Neural cell (in vitro differentiated cells): ENCODE results near the gene PRDM15. TPM values are rescaled to one million over a fixed set of nuclear protein-coding genes. Genes with fewer than 3 reads are reported as not detected.

ENCODE experiments used
- H2AFZ ChIP-seq: fragments of 200-600, 300-800 bp; sonication (generic), shearing (Covaris generic); 2 replicates; pipeline ENCODE4 v1.6.0; 2014; ENCODE audit warnings: low read depth, mild to moderate bottlenecking, antibody characterized with exemption, low read length, moderate library complexity
- H3F3A ChIP-seq: fragments of 200-600 bp; shearing (Covaris generic); 2 replicates; pipeline ENCODE4 v1.6.1; 2016; ENCODE audit warnings: mild to moderate bottlenecking, moderate library complexity, mixed read lengths, antibody characterized with exemption, low read length; ENCODE audit not compliant: insufficient read depth, poor library complexity, severe bottlenecking
- H3K27ac ChIP-seq: fragments of 200-600, 300-800 bp; sonication (generic), shearing (Covaris generic); 2 replicates; pipeline ENCODE4 v1.5.1; 2014; ENCODE audit warnings: mild to moderate bottlenecking, low read length, moderate library complexity
- H3K27me3 ChIP-seq: fragments of 300-800, 200-600 bp; sonication (generic), shearing (Covaris generic); 2 replicates; pipeline ENCODE4 v1.6.0; 2014; ENCODE audit warnings: mild to moderate bottlenecking, low read depth, low read length, moderate library complexity; ENCODE audit not compliant: insufficient read depth
- H3K36me3 ChIP-seq: fragments of 300-800, 200-600 bp; sonication (generic), shearing (Covaris generic); 2 replicates; pipeline ENCODE4 v1.5.1; 2014; ENCODE audit warnings: mild to moderate bottlenecking, antibody characterized with exemption, low read length, moderate library complexity; ENCODE audit not compliant: insufficient read depth
- H3K4me2 ChIP-seq: fragments of 300-800, 200-600 bp; sonication (generic), shearing (Covaris generic); 2 replicates; pipeline ENCODE4 v1.6.0; 2014; ENCODE audit warnings: mild to moderate bottlenecking, low read length
- H3K4me3 ChIP-seq: fragments of 300-800, 200-600 bp; sonication (generic), shearing (Covaris generic); 2 replicates; pipeline ENCODE4 v1.5.1; 2014; ENCODE audit warnings: mild to moderate bottlenecking, low read length, moderate library complexity
- H3K79me2 ChIP-seq: fragments of 200-600 bp; shearing (Covaris generic); replicated peaks from 2 replicates; pipeline ENCODE4 v1.6.0; 2014; ENCODE audit warnings: mild to moderate bottlenecking, low read length, moderate library complexity; ENCODE audit not compliant: insufficient read depth
- H3K9ac ChIP-seq: fragments of 300-800, 200-600 bp; sonication (generic), shearing (Covaris generic); 2 replicates; pipeline ENCODE4 v1.6.1; 2016; ENCODE audit warnings: mild to moderate bottlenecking, low read length, mixed read lengths
- H3K9me2 ChIP-seq: fragments of 200-600 bp; shearing (Covaris generic); 2 replicates; pipeline ENCODE4 v1.6.1; 2016; ENCODE audit warnings: mild to moderate bottlenecking, low read length, mixed read lengths; ENCODE audit not compliant: insufficient read depth
- H3K9me3 ChIP-seq: fragments of 200-600, 300-800 bp; sonication (generic), shearing (Covaris generic); 2 replicates; pipeline ENCODE4 v1.6.1; 2016; ENCODE audit warnings: mild to moderate bottlenecking, mixed run types, low read length, moderate library complexity, mixed read lengths
- H4K20me1 ChIP-seq: fragments of 200-600 bp; shearing (Covaris generic); 2 replicates; pipeline ENCODE4 v1.6.1; 2016; ENCODE audit warnings: mild to moderate bottlenecking, mixed run types; ENCODE audit not compliant: insufficient read depth
- EP300 ChIP-seq: fragments of 450-650 bp; conservative IDR thresholded peaks from 2 replicates; pipeline ENCODE4 v1.6.1; 2014; ENCODE audit warnings: antibody characterized with exemption, mild to moderate bottlenecking, moderate library complexity; ENCODE audit not compliant: poor library complexity, severe bottlenecking
- EZH2 ChIP-seq: fragments of 200-600, 300-800 bp; shearing (Covaris generic), sonication (generic); IDR thresholded peaks from 2 replicates; pipeline ENCODE4 v1.6.1; 2014; ENCODE audit warnings: antibody characterized with exemption, low read length, borderline replicate concordance, mild to moderate bottlenecking; ENCODE audit not compliant: insufficient read depth, poor library complexity, severe bottlenecking
- MXI1 ChIP-seq: fragments of 450-650 bp; conservative IDR thresholded peaks from 2 replicates; pipeline ENCODE4 v1.6.1; 2014; ENCODE audit warnings: antibody characterized with exemption, mild to moderate bottlenecking; ENCODE audit not compliant: poor library complexity, severe bottlenecking
- POLR2AphosphoS5 ChIP-seq: IDR thresholded peaks from 2 replicates; pipeline ENCODE4 v1.6.1; 2012
- RAD21 ChIP-seq: fragments of 450-650 bp; conservative IDR thresholded peaks from 2 replicates; pipeline ENCODE4 v1.6.1; 2014; ENCODE audit warnings: antibody characterized with exemption, mild to moderate bottlenecking, moderate library complexity
- SMC3 ChIP-seq: fragments of 450-650 bp; conservative IDR thresholded peaks from 2 replicates; pipeline ENCODE4 v1.6.1; 2014; ENCODE audit warnings: antibody characterized with exemption, mild to moderate bottlenecking, moderate library complexity; ENCODE audit not compliant: poor library complexity
- TAF1 ChIP-seq: IDR thresholded peaks from 2 replicates; pipeline ENCODE4 v1.6.1; 2012; ENCODE audit warnings: low read depth
- polyA plus RNA-seq: library from polyadenylated mRNA; depleted of rRNA; stranded (reverse); fragments of >200 nt; gene quantifications from 2 replicates; pipeline ENCODE4 v1.2.3, GENCODE V29; 2014
- TF ChIP-seq, protein P1 (sequence below): IDR thresholded peaks from 2 replicates; pipeline ENCODE4 v1.6.1; 2012; ENCODE audit warnings: borderline replicate concordance
- TF ChIP-seq, protein P2 (sequence below): fragments of 450-650 bp; IDR thresholded peaks from 2 replicates; pipeline ENCODE4 v1.5.1; 2014; ENCODE audit warnings: antibody characterized with exemption, mild to moderate bottlenecking, moderate library complexity; ENCODE audit not compliant: poor library complexity, severe bottlenecking

The PRDM15 gene
- polyA plus RNA-seq, 1 donor from 2014 or later, result 4.1 TPM

DNA sequence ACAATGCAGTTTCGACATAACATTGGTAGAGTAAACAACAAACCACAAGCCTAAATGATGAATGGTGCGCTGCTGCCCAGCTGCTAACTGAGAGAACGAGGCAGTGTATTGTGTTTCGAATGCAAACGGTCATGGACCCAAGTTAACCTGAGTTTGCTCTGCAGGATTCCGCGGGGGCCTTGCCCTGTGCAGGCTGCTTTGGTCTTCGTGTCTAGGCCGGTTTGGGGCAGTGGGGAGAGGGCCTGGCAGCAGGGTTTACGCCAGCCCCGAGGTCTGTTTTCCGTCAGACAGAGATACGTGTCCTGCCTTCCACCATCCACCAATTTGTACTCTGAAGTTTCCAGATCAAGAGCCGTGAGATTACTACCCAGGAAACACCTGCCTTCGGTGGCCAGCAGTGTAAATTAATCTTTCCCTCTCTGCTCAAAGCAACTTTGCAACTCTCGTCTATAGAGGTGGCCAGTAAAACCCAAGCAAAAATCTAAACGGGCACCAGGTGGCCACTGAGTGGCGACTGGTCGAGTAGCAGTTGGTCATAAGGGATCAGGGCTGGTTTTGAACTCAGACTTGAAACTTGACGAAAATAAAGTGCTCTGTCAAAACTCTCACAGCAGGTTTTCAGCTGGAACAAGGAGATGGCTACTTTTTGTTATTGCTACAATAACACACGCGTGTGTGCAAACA lies 6.3 kb upstream of the PRDM15 start:
- H3F3A ChIP-seq, result no peaks in the 10 kb centered on the region
- H3K4me3 ChIP-seq, result no peak overlapping the region
- no peaks in the 10 kb centered on the region for H3K79me2 ChIP-seq
- H3K27ac ChIP-seq, result no peak overlapping the region
- no peaks in the 10 kb centered on the region for H4K20me1 ChIP-seq
- H3K4me2 ChIP-seq, result no peak overlapping the region
- no peaks in the 10 kb centered on the region for H3K9me2 ChIP-seq
- H3K9me3 ChIP-seq, result no peaks in the 10 kb centered on the region
- no peak overlapping the region for H3K9ac ChIP-seq
- H2AFZ ChIP-seq, result no peak overlapping the region
- no peaks in the 10 kb centered on the region for H3K36me3 ChIP-seq
- TF ChIP-seq POLR2AphosphoS5 (no peak), EP300 (no peak), SMC3 (no peak), EZH2 (no peak), RAD21 (no peak), MXI1 (no peak), TAF1 (no peak)
- TF ChIP-seq, protein P1, sequence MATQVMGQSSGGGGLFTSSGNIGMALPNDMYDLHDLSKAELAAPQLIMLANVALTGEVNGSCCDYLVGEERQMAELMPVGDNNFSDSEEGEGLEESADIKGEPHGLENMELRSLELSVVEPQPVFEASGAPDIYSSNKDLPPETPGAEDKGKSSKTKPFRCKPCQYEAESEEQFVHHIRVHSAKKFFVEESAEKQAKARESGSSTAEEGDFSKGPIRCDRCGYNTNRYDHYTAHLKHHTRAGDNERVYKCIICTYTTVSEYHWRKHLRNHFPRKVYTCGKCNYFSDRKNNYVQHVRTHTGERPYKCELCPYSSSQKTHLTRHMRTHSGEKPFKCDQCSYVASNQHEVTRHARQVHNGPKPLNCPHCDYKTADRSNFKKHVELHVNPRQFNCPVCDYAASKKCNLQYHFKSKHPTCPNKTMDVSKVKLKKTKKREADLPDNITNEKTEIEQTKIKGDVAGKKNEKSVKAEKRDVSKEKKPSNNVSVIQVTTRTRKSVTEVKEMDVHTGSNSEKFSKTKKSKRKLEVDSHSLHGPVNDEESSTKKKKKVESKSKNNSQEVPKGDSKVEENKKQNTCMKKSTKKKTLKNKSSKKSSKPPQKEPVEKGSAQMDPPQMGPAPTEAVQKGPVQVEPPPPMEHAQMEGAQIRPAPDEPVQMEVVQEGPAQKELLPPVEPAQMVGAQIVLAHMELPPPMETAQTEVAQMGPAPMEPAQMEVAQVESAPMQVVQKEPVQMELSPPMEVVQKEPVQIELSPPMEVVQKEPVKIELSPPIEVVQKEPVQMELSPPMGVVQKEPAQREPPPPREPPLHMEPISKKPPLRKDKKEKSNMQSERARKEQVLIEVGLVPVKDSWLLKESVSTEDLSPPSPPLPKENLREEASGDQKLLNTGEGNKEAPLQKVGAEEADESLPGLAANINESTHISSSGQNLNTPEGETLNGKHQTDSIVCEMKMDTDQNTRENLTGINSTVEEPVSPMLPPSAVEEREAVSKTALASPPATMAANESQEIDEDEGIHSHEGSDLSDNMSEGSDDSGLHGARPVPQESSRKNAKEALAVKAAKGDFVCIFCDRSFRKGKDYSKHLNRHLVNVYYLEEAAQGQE, result no peak
- TF ChIP-seq, protein P2, sequence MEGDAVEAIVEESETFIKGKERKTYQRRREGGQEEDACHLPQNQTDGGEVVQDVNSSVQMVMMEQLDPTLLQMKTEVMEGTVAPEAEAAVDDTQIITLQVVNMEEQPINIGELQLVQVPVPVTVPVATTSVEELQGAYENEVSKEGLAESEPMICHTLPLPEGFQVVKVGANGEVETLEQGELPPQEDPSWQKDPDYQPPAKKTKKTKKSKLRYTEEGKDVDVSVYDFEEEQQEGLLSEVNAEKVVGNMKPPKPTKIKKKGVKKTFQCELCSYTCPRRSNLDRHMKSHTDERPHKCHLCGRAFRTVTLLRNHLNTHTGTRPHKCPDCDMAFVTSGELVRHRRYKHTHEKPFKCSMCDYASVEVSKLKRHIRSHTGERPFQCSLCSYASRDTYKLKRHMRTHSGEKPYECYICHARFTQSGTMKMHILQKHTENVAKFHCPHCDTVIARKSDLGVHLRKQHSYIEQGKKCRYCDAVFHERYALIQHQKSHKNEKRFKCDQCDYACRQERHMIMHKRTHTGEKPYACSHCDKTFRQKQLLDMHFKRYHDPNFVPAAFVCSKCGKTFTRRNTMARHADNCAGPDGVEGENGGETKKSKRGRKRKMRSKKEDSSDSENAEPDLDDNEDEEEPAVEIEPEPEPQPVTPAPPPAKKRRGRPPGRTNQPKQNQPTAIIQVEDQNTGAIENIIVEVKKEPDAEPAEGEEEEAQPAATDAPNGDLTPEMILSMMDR, result no peak
- no peaks in the 10 kb centered on the region for H3K27me3 ChIP-seq

DNA sequence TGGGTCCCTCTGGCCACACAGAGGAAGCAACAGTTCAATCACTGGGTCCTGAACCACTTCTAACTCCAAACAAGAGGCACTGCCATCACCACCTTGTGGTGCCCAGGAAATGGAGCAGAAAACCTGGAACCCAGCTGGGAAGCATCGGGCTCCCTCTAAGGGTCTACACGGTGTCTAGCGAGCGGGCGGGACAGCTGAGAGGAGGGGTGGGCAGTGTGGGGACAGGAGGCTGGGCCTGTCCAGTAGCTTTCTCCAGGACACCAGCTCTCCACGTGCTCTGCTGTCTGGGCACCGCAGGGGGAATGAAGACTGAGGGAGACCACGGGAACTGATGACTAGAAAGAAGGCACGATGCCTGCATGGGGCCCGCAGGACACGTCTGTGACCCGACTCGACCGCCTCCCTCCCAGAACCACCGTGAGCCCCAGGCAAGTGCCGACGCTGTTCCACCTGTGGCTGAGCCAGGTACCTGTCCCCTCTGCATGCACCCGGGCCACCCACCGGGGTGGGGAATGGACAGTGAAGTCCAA lies 5.4 kb upstream of the PRDM15 start:
- H2AFZ ChIP-seq, result no peak overlapping the region
- H3K4me2 ChIP-seq, result no peak overlapping the region
- no peaks in the 10 kb centered on the region for H4K20me1 ChIP-seq
- TF ChIP-seq, protein P1, result no peak
- TF ChIP-seq, protein P2, result no peak
- TF ChIP-seq MXI1, result no peak
- no peak for TF ChIP-seq TAF1
- TF ChIP-seq SMC3, result no peak
- no peak for TF ChIP-seq RAD21
- TF ChIP-seq POLR2AphosphoS5, result no peak
- no peak for TF ChIP-seq EZH2
- no peak for TF ChIP-seq EP300
- H3K9me2 ChIP-seq, result no peaks in the 10 kb centered on the region
- no peaks in the 10 kb centered on the region for H3K27me3 ChIP-seq
- H3K27ac ChIP-seq, result no peak overlapping the region
- H3K9me3 ChIP-seq, result no peaks in the 10 kb centered on the region
- H3K36me3 ChIP-seq, result no peaks in the 10 kb centered on the region
- no peak overlapping the region for H3K9ac ChIP-seq
- no peaks in the 10 kb centered on the region for H3F3A ChIP-seq
- no peak overlapping the region for H3K4me3 ChIP-seq
- no peaks in the 10 kb centered on the region for H3K79me2 ChIP-seq
